AG10803 (cell line): Measurements from ENCODE around the gene KRT33B.

Experiments
- DNase-seq: peaks from one replicate; pipeline ENCODE4 v3.0.0; 2010; ENCODE audit warnings: low read depth
- H3K4me3 ChIP-seq: 2 replicates; pipeline ENCODE4 v1.5.1; 2011; ENCODE audit warnings: mild to moderate bottlenecking, low read length, control low read depth
- TF ChIP-seq, protein P1 (sequence below): conservative IDR thresholded peaks from 2 replicates; pipeline ENCODE4 v1.5.1; 2011; ENCODE audit warnings: mild to moderate bottlenecking, low read length, control low read depth, inconsistent platforms

Gene KRT33B

DNA sequence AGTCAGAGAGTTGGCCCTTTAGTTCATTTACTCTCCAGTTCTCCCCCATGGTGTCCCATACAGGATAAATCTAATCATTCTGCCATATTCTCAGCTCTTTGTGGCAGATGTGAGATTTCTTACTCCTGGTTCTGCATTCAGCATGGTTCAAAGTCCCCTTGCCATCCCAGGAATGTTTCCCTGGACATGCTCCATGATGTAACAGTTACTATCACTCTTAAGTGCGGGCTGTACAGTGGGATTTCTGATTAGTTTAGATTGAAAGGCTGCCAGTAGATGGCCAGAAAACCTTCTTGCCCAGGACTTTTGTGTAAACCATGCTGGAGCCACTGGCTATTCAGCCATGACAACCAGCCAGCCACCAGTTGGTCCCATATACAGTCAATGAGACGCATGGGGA, 44.4 kb upstream of the KRT33B start:
- no peak overlapping the region for H3K4me3 ChIP-seq
- DNase-seq: no peak
- TF ChIP-seq, protein P1, sequence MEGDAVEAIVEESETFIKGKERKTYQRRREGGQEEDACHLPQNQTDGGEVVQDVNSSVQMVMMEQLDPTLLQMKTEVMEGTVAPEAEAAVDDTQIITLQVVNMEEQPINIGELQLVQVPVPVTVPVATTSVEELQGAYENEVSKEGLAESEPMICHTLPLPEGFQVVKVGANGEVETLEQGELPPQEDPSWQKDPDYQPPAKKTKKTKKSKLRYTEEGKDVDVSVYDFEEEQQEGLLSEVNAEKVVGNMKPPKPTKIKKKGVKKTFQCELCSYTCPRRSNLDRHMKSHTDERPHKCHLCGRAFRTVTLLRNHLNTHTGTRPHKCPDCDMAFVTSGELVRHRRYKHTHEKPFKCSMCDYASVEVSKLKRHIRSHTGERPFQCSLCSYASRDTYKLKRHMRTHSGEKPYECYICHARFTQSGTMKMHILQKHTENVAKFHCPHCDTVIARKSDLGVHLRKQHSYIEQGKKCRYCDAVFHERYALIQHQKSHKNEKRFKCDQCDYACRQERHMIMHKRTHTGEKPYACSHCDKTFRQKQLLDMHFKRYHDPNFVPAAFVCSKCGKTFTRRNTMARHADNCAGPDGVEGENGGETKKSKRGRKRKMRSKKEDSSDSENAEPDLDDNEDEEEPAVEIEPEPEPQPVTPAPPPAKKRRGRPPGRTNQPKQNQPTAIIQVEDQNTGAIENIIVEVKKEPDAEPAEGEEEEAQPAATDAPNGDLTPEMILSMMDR: no peak

DNA sequence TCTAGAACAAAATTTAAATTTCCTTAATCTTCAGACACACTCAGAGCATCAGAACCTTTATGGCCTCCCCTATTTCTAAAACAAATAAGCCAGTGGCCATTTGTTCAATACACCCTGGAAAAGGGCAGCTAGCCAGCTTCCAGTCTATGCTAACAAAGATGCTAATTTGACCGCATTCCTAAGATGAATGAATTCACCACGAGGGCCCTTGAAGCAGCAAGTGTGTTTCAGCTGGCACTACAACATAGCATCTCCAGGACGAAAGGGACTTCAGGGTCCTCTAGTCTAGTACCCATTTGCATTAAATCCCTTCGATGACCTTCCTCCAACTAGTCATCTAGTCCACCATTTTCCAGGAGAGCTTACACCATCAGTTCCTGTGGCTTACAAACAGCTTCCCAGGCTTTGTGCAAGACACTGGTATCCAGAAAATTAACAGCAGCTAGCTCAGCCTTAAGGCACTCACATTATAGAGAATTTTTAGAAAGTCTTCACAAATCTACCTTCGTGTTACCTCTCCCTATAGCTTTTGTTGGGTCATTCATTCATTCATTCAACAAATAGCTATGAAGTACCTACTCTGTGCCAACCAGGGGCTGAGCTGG, 43.8 kb upstream of the KRT33B start:
- DNase-seq: peak; percentile 29
- H3K4me3 ChIP-seq: no peak overlapping the region
- TF ChIP-seq, protein P1: no peak

DNA sequence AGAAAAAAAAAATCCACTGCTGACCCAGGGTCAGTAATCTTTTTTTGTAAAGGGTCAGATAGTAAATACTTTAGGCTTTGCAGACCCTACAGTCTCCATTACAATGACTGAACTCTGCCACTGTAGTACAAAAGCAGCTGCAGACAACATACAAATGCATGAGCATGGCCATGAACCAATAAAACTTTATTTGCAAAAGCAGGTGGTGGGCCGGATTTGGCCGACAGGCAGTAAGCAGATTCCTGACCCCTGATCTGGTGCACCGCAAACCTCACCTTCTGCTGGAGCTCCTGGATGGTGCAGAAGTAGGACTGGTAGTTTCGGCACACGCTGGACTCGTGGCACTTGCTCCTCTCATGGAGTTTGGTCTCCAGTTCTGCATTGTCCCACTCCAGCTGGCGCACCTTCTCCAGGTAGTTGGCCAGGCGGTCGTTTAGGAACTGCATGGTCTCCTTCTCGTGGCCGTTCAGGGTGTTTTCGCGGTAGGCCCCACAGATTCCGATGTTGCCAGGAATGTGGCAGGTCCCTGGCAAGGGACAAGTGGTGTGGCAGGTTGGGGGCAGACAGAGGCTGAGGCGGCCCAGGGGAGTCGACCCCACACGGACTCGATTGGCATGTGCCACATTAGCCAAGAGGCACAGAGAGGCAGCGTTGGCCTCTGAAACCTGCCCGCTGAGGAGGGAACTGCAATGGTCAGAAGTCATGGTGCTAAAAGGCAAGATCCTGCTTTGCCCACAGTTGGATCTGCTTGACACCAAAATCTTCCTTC, 41.6 kb upstream of the KRT33B start:
- TF ChIP-seq, protein P1: no peak
- no peak overlapping the region for H3K4me3 ChIP-seq

DNA sequence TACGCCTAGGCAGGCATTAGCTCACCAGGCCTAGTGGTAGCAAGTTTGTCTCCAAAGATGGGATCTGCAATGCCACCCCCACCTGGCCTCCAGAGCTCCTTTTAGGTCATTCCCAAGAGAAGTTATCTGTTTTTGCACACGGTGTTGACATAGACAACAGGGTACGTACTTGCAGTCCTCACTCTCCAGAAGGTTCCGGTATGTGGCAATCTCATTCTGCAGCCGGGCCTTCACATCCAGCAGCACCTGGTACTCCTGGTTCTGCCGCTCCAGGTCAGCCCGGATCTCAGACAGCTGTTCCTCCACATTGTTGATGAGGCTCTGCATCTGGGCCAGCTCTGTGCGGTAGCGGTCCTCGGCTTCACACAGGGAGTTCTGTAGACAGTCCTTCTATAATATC, 37.6 kb upstream of the KRT33B start:
- H3K4me3 ChIP-seq: no peak overlapping the region

More for the DNA sequence above, 41.6 kb upstream of the KRT33B start:
- DNase-seq: no peak

DNA sequence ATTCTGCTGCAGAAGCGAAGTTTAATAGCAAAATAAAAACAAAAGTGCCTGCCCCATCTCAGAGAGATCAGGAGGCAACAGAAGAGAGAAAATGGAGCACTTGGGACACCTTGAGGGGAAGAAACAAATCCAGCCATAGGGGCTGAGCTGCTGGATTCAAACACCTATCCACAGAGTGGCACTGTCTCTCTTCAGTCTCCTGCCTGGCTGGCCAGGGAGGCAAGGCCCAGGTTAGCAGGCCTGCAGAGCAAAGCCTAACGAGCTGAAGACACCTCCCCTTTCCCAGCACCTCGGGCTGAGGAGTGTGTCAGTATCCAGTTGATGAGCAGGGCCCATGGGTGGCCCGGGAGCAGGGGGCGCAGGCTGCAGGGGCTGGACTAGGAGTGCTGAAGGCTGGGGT, 36.6 kb upstream of the KRT33B start:
- no peak overlapping the region for H3K4me3 ChIP-seq
- TF ChIP-seq, protein P1: no peak
- DNase-seq: no peak

More for the DNA sequence above, 37.6 kb upstream of the KRT33B start:
- no peak for DNase-seq
- TF ChIP-seq, protein P1: no peak

DNA sequence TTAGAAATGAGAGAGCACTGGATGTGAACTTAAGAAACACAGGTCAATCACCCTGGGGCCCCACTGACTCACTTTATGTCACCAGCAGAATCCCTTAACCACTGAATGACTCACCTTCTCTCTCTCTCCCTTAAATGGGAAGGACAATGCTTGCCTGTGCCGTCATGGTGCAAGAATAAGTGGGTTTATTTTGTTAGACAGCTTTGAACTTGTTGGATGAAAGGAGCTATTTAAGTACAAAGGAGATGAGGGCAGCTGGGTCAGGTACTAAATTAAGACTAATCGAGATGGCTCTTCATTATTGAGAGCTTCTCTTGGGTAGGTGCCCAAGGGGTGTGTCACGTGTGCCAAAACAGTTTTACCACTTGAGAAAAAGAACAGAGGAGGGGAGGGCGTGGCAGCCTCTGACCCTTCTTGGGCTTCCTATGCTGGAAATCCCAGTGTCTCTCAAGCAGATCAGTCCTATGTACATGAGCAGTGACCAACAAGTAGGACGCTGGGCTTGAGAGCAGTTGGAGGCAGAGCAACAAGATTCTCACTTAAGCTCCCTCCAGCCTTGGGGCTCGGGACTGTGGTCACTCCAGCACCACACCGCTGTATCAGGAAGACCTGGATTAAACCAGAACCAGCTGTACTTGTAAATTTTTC, 34.5 kb upstream of the KRT33B start:
- DNase-seq: peak; percentile 93
- no peak overlapping the region for H3K4me3 ChIP-seq
- TF ChIP-seq, protein P1: no peak
